ENCODE results near the gene JAZF1. TPM values are rescaled to one million over a fixed set of nuclear protein-coding genes. Genes with fewer than 3 reads are reported as not detected.

JAZF1 gene
- total and polyA plus RNA-seq, 2 of the 4 experiments (the other 2 are of a cell fraction): 8.4 to 10.5 TPM

DNA sequence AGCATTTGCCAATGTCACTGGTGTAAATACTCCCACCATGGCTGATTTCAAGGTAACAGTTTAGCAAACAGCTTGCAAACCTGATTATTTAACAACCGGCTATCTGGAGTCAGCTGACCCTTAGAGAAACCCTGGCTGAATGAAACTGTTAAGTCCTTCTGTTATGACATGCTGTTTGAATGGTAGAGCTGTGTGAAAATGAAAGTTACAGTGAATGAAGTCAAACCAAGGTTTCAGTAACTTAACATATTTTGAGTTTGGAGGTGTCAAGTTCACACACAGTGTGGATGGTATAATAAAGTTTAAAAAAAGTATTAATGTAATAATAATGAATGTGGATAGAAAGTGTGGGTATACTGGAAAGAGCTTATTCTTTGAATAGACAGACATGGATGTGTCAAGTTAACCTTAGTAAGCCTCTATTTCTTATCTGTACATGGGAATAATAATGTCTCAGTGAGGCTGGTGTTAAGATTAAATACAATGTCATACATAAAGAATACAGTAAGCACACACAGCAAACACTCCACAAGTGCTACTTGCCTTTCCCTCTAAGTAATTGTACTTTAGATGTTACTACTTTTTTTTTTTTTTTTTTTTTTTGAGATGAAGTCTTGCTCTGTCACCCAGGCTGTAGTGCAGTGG is 290.3 kb downstream of the JAZF1 start:
- Histone ChIP-seq H3K4me2 (ENCODE audit: low read depth, low read length) (no peak overlapping the region), H2BK5ac (ENCODE audit: low read depth, low read length, poor library complexity, severe bottlenecking) (no peak overlapping the region), H3K56ac (ENCODE audit: extremely low read depth, insufficient read depth, low read length) (no peak overlapping the region), H3K14ac (replicated peaks; ENCODE audit: low read depth, low read length) (no peak overlapping the region), H2AK5ac (ENCODE audit: low read depth, low read length) (no peak overlapping the region), H2AFZ (replicated peaks; ENCODE audit: low read length, poor library complexity) (no peak overlapping the region), H3K23ac (ENCODE audit: low read depth, low read length) (no peak overlapping the region), H3K9me1 (ENCODE audit: insufficient read depth, low read length) (peaks cover 3% of the 10 kb centered on the region; the same call in 1 of the 2 replicates), H4K20me1 (ENCODE audit: insufficient read depth, low read length) (no peaks in the 10 kb centered on the region), H2BK20ac (ENCODE audit: low read depth, low read length) (no peak overlapping the region), H3K27ac (ENCODE audit: insufficient read depth, low read length) (no peak overlapping the region), H3K79me1 (ENCODE audit: low read depth in 1 of 2, low read length in 2 of 2) (peaks cover 0 to 7% of the 10 kb centered on the region in 2 experiments; a peak in 3 of 4 replicates), H3K27me3 (ENCODE audit: control insufficient read depth, insufficient read depth, low read length) (no peaks in the 10 kb centered on the region), H4K8ac (ENCODE audit: low read depth in 2 of 2, low read length in 2 of 2) (no peak overlapping the region), H2BK120ac (ENCODE audit: low read depth, low read length) (no peak overlapping the region), H3K4me3 (ENCODE audit: insufficient read depth, low read depth, low read length) (no peak overlapping the region), H3K18ac (ENCODE audit: low read depth, low read length) (no peak overlapping the region), H3K36me3 (ENCODE audit: control insufficient read depth, insufficient read depth, low read length) (peaks cover 5% of the 10 kb centered on the region; the same call in 1 of the 2 replicates), H2BK15ac (ENCODE audit: low read depth, low read length) (no peak overlapping the region), H3K9me3 (ENCODE audit: control insufficient read depth, insufficient read depth, low read length) (no peaks in the 10 kb centered on the region), H3K4me1 (ENCODE audit: control insufficient read depth, insufficient read depth, low read length) (no peaks in the 10 kb centered on the region), H4K5ac (ENCODE audit: low read depth, low read length) (no peak overlapping the region), H2AK9ac (replicated peaks; ENCODE audit: low read depth, low read length, poor library complexity) (no peak overlapping the region), H3K9ac (ENCODE audit: low read depth, low read length) (no peak overlapping the region), H3K4ac (ENCODE audit: low read depth, low read length) (no peak overlapping the region), H4K91ac (ENCODE audit: insufficient read depth, low read depth, low read length) (no peak overlapping the region)
- in situ Hi-C loops (cut with MboI; ENCODE audit: low sequenced_read_pairs): no loop called here
- DNase-seq (no peak), ATAC-seq (ENCODE audit: low read depth) (no peak)
- no peak for TF ChIP-seq MAFK (IDR thresholded peaks at IDR 0.05; ENCODE audit: low read depth, low read length)
- no peak for TF ChIP-seq FOS (IDR thresholded peaks at IDR 0.05; ENCODE audit: low read depth, low read length)
- no peak for TF ChIP-seq RFX5 (IDR thresholded peaks at IDR 0.05; ENCODE audit: low read depth, low read length)
- no peak for TF ChIP-seq RAD21 (IDR thresholded peaks at IDR 0.05; ENCODE audit: low read length)
- TF ChIP-seq NFE2L2 (IDR thresholded peaks at IDR 0.05; ENCODE audit: low read depth, low read length): no peak
- TF ChIP-seq, protein P1, sequence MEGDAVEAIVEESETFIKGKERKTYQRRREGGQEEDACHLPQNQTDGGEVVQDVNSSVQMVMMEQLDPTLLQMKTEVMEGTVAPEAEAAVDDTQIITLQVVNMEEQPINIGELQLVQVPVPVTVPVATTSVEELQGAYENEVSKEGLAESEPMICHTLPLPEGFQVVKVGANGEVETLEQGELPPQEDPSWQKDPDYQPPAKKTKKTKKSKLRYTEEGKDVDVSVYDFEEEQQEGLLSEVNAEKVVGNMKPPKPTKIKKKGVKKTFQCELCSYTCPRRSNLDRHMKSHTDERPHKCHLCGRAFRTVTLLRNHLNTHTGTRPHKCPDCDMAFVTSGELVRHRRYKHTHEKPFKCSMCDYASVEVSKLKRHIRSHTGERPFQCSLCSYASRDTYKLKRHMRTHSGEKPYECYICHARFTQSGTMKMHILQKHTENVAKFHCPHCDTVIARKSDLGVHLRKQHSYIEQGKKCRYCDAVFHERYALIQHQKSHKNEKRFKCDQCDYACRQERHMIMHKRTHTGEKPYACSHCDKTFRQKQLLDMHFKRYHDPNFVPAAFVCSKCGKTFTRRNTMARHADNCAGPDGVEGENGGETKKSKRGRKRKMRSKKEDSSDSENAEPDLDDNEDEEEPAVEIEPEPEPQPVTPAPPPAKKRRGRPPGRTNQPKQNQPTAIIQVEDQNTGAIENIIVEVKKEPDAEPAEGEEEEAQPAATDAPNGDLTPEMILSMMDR (conservative IDR thresholded peaks at IDR 0.05; ENCODE audit: low read depth, low read length): no peak
- no peak for TF ChIP-seq MXI1 (IDR thresholded peaks at IDR 0.05; ENCODE audit: borderline replicate concordance, low read depth, low read length)
- no peak for TF ChIP-seq MAZ (IDR thresholded peaks at IDR 0.05; ENCODE audit: borderline replicate concordance, low read depth, low read length)
- no peak for TF ChIP-seq SMC3 (IDR thresholded peaks at IDR 0.05; ENCODE audit: low read depth, low read length)
- TF ChIP-seq BHLHE40 (IDR thresholded peaks at IDR 0.05; ENCODE audit: low read depth, low read length): no peak
- TF ChIP-seq CEBPB (IDR thresholded peaks at IDR 0.05; ENCODE audit: low read depth, low read length): no peak
- TF ChIP-seq, protein P2, sequence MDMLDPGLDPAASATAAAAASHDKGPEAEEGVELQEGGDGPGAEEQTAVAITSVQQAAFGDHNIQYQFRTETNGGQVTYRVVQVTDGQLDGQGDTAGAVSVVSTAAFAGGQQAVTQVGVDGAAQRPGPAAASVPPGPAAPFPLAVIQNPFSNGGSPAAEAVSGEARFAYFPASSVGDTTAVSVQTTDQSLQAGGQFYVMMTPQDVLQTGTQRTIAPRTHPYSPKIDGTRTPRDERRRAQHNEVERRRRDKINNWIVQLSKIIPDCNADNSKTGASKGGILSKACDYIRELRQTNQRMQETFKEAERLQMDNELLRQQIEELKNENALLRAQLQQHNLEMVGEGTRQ (IDR thresholded peaks at IDR 0.05; ENCODE audit: low read depth, low read length): no peak
- no peak for TF ChIP-seq RCOR1 (IDR thresholded peaks at IDR 0.05; ENCODE audit: insufficient replicate concordance, low read length)
- no peak for TF ChIP-seq POLR2A (IDR thresholded peaks at IDR 0.05; ENCODE audit: low read depth, low read length)
- TF ChIP-seq CHD1 (IDR thresholded peaks at IDR 0.05; ENCODE audit: low read depth, low read length): no peak
- TF ChIP-seq, protein P3, sequence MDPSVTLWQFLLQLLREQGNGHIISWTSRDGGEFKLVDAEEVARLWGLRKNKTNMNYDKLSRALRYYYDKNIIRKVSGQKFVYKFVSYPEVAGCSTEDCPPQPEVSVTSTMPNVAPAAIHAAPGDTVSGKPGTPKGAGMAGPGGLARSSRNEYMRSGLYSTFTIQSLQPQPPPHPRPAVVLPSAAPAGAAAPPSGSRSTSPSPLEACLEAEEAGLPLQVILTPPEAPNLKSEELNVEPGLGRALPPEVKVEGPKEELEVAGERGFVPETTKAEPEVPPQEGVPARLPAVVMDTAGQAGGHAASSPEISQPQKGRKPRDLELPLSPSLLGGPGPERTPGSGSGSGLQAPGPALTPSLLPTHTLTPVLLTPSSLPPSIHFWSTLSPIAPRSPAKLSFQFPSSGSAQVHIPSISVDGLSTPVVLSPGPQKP (IDR thresholded peaks at IDR 0.05; ENCODE audit: borderline replicate concordance, low read depth, low read length): no peak
- WGBS, 2 experiments (ENCODE audit: extremely low coverage in 2 of 2, insufficient read length in 1 of 2): no CpG with 5 or more reads among the region's 1 CpG
- intact Hi-C loops (cut with micrococcal nuclease): no loop called here
- BruUV-seq (replicated peaks): no TSS peak
- ChIA-PET CTCF (no interaction called here), POLR2A (ENCODE audit: unreplicated experiment) (no interaction called here)
- dilution Hi-C loops (cut with HindIII; ENCODE audit: low sequenced_read_pairs, unreplicated experiment): no loop called here

Data from IMR-90 (cell line).